Neuronal stem cell (in vitro differentiated cells): ENCODE results near the gene ACAA2.

ENCODE experiments used
- DNase-seq: peaks from one replicate; pipeline ENCODE4 v3.0.0-alpha.2; 2013; ENCODE audit warnings: low spot score
- H2AFZ ChIP-seq: one replicate; pipeline ENCODE4 v1.6.1; 2013; ENCODE audit warnings: mild to moderate bottlenecking, low read length, inconsistent platforms
- H2AK5ac ChIP-seq: 2 replicates; pipeline ENCODE4 v1.6.1; 2013; ENCODE audit warnings: low read depth, mild to moderate bottlenecking, inconsistent platforms, low read length, moderate library complexity, mixed read lengths
- H2BK120ac ChIP-seq: 2 replicates; pipeline ENCODE4 v1.6.1; 2013; ENCODE audit warnings: low read depth, mild to moderate bottlenecking, inconsistent platforms, low read length, moderate library complexity, mixed read lengths
- H2BK12ac ChIP-seq: one replicate; pipeline ENCODE4 v1.6.1; 2013; ENCODE audit warnings: low read length, inconsistent platforms
- H2BK15ac ChIP-seq: 2 replicates; pipeline ENCODE4 v1.6.1; 2013; ENCODE audit warnings: mild to moderate bottlenecking, low read length, inconsistent platforms, mixed read lengths
- H2BK5ac ChIP-seq: one replicate; pipeline ENCODE4 v1.6.1; 2013; ENCODE audit warnings: inconsistent platforms, mild to moderate bottlenecking, low read length, moderate library complexity
- H3K14ac ChIP-seq: one replicate; pipeline ENCODE4 v1.6.1; 2013; ENCODE audit warnings: low read length, inconsistent platforms
- H3K18ac ChIP-seq: 2 replicates; pipeline ENCODE4 v1.6.1; 2013; ENCODE audit warnings: low read length, inconsistent platforms
- H3K23ac ChIP-seq: 2 replicates; pipeline ENCODE4 v1.6.1; 2013; ENCODE audit warnings: low read depth, mild to moderate bottlenecking, mixed read lengths, low read length, inconsistent platforms; ENCODE audit not compliant: poor library complexity
- H3K27ac ChIP-seq: replicated peaks from 3 replicates; pipeline ENCODE4 v1.5.1; 2013; ENCODE audit warnings: low read length, inconsistent platforms
- H3K27me3 ChIP-seq, 3 experiments: 2 replicates each; pipeline ENCODE4 v1.6.1; 2013; ENCODE audit warnings: low read length in 3 of 3, mild to moderate bottlenecking in 2 of 3, inconsistent platforms in 1 of 3, low read depth in 1 of 3, mixed read lengths in 1 of 3, moderate library complexity in 1 of 3; ENCODE audit not compliant: control insufficient read depth in 3 of 3, insufficient read depth in 3 of 3
- H3K36me3 ChIP-seq, 2 donors: replicated peaks in 1 of 2; 2 replicates each; pipeline ENCODE4 v1.6.1; 2013; ENCODE audit warnings: low read length in 2 of 2; ENCODE audit not compliant: control insufficient read depth in 2 of 2, insufficient read depth in 2 of 2
- H3K4ac ChIP-seq: 2 replicates; pipeline ENCODE4 v1.6.1; 2013; ENCODE audit warnings: inconsistent platforms, mild to moderate bottlenecking, low read length, moderate library complexity
- H3K4me1 ChIP-seq, 2 donors: 1 replicate in 1 of 2; 2 replicates in 1 of 2; pipeline ENCODE4 v1.6.1; 2013; ENCODE audit warnings: low read length in 2 of 2, low read depth in 1 of 2; ENCODE audit not compliant: control insufficient read depth in 2 of 2, insufficient read depth in 1 of 2
- H3K4me2 ChIP-seq: one replicate; pipeline ENCODE4 v1.6.1; 2013; ENCODE audit warnings: mild to moderate bottlenecking, low read length, inconsistent platforms; ENCODE audit not compliant: insufficient read depth, poor library complexity, severe bottlenecking
- H3K4me3 ChIP-seq, 2 donors: 2 replicates each; pipeline ENCODE4 v1.5.1; 2013; ENCODE audit warnings: low read length in 2 of 2, mild to moderate bottlenecking in 2 of 2, inconsistent platforms in 1 of 2, moderate library complexity in 1 of 2
- H3K79me1 ChIP-seq: one replicate; pipeline ENCODE4 v1.6.1; 2013; ENCODE audit warnings: low read depth, mild to moderate bottlenecking, inconsistent platforms, low read length, moderate library complexity
- H3K9ac ChIP-seq: one replicate; pipeline ENCODE4 v1.6.1; 2013; ENCODE audit warnings: mild to moderate bottlenecking, low read depth, low read length, inconsistent platforms; ENCODE audit not compliant: poor library complexity
- H3K9me3 ChIP-seq, 2 donors: replicated peaks in 1 of 2; 2 replicates each; pipeline versions ENCODE3 to v1.6.1; 2013; ENCODE audit warnings: low read length in 2 of 2, mild to moderate bottlenecking in 2 of 2, inconsistent platforms in 1 of 2, low read depth in 1 of 2, mixed read lengths in 1 of 2, moderate library complexity in 1 of 2; ENCODE audit not compliant: control insufficient read depth in 2 of 2, insufficient read depth in 1 of 2
- H4K8ac ChIP-seq: one replicate; pipeline ENCODE4 v1.6.1; 2013; ENCODE audit warnings: low read depth, mild to moderate bottlenecking, inconsistent platforms, low read length, moderate library complexity
- H4K91ac ChIP-seq: one replicate; pipeline ENCODE4 v1.6.1; 2013; ENCODE audit warnings: low read length, low read depth, mild to moderate bottlenecking, inconsistent platforms; ENCODE audit not compliant: poor library complexity
- WGBS, 2 donors: extraction: QIAGEN DNeasy Blood & Tissue Kit; methylation state at CpG; one replicate each; pipeline ENCODE4 v1.1.7; 2013; ENCODE audit warnings: missing lambda C conversion rate in 2 of 2, mixed read lengths in 1 of 2; ENCODE audit not compliant: insufficient read length in 2 of 2, insufficient replicate concordance in 1 of 2; ENCODE audit errors: extremely low coverage in 2 of 2; 5-methylcytosine and 5-hydroxymethylcytosine counted together

The ACAA2 gene

DNA sequence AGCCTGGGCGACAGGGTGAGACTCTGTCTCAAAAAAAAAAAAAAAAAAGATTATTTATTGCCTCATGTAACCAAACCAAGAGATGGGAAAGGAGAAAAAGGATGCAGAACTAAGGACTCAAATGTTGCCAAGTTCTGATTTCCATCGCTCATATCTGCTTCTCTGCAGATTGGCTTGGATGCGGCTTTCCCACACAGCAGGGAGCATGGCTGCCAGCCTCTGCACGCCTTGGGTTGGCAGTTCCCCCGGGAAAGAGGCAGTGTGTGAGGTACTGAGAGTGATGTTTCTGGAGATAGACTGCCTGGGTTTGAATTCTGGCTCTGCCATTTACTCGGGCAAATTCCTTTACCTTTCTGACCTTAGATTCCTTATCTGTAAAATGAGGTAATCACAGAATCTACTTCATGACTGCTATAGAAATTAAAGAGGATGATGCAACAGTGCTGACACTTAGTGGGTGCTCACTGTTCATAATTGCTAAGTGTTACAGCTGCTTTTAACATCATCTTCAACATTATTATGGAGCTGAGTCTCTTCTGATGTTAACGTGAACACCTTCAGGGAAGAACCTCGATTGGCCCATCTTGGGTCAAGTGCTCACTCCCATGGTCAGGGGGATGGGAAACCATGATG lies 68.8 kb downstream of the ACAA2 start:
- no CpG with 5 or more reads among the region's 8 CpGs for WGBS, 2 donors
- no peak for DNase-seq
- no peak overlapping the region for H2BK12ac ChIP-seq
- H4K8ac ChIP-seq = no peak overlapping the region
- H2AFZ ChIP-seq = no peak overlapping the region
- no peaks in the 10 kb centered on the region for H3K79me1 ChIP-seq
- H3K4ac ChIP-seq = no peak overlapping the region
- H3K23ac ChIP-seq = no peak overlapping the region
- peaks cover 0 to 2% of the 10 kb centered on the region in 2 donors for H3K4me1 ChIP-seq
- H3K36me3 ChIP-seq = no peaks in the 10 kb centered on the region
- no peak overlapping the region for H3K18ac ChIP-seq
- H3K4me2 ChIP-seq = no peak overlapping the region
- H3K14ac ChIP-seq = no peak overlapping the region
- H3K27ac ChIP-seq = no peak overlapping the region
- no peak overlapping the region for H3K9ac ChIP-seq
- H2BK15ac ChIP-seq = no peak overlapping the region
- H2AK5ac ChIP-seq = no peak overlapping the region
- H4K91ac ChIP-seq = no peak overlapping the region
- no peaks in the 10 kb centered on the region for H3K9me3 ChIP-seq
- H2BK120ac ChIP-seq = no peak overlapping the region
- peaks cover 0 to 20% (median 0%) of the 10 kb centered on the region in 3 experiments for H3K27me3 ChIP-seq
- H3K4me3 ChIP-seq = no peak overlapping the region
- no peak overlapping the region for H2BK5ac ChIP-seq

DNA sequence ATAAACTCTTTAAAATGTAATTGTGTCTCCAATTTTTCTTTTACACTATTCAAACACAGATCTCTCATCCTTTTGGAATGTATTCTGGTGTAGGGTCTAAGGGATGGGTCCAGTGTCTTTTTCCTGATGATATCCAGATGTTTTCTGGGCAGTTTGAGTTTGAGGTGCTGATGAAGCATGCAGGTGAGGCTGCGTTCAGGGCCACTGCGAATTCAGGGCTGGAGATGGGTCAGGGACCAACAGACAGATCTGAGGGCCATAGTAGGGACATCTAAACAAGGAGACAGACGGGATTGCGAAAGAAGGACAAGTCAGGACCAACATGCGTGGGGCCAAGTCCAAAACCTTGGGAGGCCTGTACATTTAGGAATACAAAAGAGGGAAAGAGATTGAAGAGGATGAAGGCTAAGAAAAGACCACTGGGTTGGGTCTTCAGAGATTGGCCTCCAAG lies 70.2 kb downstream of the ACAA2 start:
- WGBS, 2 donors = no CpG with 5 or more reads among the region's 5 CpGs
- no peak overlapping the region for H2BK120ac ChIP-seq
- no peak overlapping the region for H2BK15ac ChIP-seq
- H2AFZ ChIP-seq = no peak overlapping the region
- no peak for DNase-seq
- H3K14ac ChIP-seq = no peak overlapping the region
- no peak overlapping the region for H3K27ac ChIP-seq
- H3K23ac ChIP-seq = no peak overlapping the region
- H3K4me3 ChIP-seq = no peak overlapping the region
- H3K4ac ChIP-seq = no peak overlapping the region
- H2BK5ac ChIP-seq = no peak overlapping the region
- peaks cover 0 to 2% of the 10 kb centered on the region in 2 donors for H3K4me1 ChIP-seq
- H3K4me2 ChIP-seq = no peak overlapping the region
- no peak overlapping the region for H4K8ac ChIP-seq
- no peak overlapping the region for H3K9ac ChIP-seq
- peaks cover 0 to 20% (median 0%) of the 10 kb centered on the region in 3 experiments for H3K27me3 ChIP-seq
- no peak overlapping the region for H3K18ac ChIP-seq
- H3K79me1 ChIP-seq = no peaks in the 10 kb centered on the region
- H3K9me3 ChIP-seq = no peaks in the 10 kb centered on the region
- H2BK12ac ChIP-seq = no peak overlapping the region
- H2AK5ac ChIP-seq = no peak overlapping the region
- H3K36me3 ChIP-seq = no peaks in the 10 kb centered on the region
- no peak overlapping the region for H4K91ac ChIP-seq

DNA sequence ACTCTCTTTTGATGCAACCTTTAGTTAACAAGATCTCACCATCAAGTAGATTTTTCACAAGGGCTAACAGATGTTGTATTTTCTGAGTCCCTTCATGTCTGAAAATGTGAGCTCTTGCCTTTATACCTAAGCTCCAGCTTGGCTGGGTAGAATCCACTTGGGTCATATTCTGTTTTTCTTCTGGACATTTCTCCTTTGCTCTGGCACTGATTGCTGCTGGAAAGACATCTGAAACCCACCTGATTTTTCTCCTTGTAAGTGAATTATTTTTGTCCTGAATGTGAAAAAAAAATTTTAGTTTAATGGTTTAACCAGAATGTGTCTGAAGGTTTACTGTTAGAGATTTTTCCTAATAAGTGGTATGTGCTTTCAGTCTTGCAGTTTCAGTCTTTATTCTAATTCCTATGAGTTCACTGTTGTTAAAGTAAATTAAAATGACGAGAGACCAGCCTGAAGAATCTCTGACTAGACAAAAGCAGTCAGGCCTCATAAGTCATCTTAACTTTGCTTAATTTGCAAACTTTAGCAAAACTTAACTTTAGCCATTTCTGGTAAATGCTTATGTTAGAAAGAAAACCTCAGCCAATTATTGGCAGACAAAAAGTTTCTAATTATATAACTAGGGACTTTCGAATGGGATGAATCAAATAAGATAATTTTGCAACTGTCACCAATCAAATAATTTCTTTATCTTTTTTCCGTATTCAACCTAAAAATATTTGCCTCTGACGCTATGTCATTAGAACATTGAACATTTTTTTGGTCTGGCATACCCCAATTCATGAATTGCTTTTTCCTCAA lies 70.8 kb downstream of the ACAA2 start:
- no peaks in the 10 kb centered on the region for H3K9me3 ChIP-seq
- no peak overlapping the region for H2BK120ac ChIP-seq
- no peaks in the 10 kb centered on the region for H3K36me3 ChIP-seq
- H3K14ac ChIP-seq = no peak overlapping the region
- DNase-seq = no peak
- no peak overlapping the region for H2BK15ac ChIP-seq
- no peak overlapping the region for H2BK5ac ChIP-seq
- H3K4ac ChIP-seq = no peak overlapping the region
- H3K18ac ChIP-seq = no peak overlapping the region
- H3K4me3 ChIP-seq = no peak overlapping the region
- no peak overlapping the region for H3K27ac ChIP-seq
- H3K4me2 ChIP-seq = no peak overlapping the region
- no peaks in the 10 kb centered on the region for H3K79me1 ChIP-seq
- whole genome bisulfite sequencing, 2 donors = 95% methylated on average over 2 of the region's 4 CpGs; no CpG with 5 or more reads in 1 of the 2 donors
- no peak overlapping the region for H2BK12ac ChIP-seq
- no peaks in the 10 kb centered on the region for H3K4me1 ChIP-seq
- no peak overlapping the region for H2AFZ ChIP-seq
- H4K91ac ChIP-seq = no peak overlapping the region
- H3K9ac ChIP-seq = no peak overlapping the region
- H2AK5ac ChIP-seq = no peak overlapping the region
- peaks cover 0 to 20% (median 0%) of the 10 kb centered on the region in 3 experiments for H3K27me3 ChIP-seq
- H3K23ac ChIP-seq = no peak overlapping the region
- no peak overlapping the region for H4K8ac ChIP-seq

DNA sequence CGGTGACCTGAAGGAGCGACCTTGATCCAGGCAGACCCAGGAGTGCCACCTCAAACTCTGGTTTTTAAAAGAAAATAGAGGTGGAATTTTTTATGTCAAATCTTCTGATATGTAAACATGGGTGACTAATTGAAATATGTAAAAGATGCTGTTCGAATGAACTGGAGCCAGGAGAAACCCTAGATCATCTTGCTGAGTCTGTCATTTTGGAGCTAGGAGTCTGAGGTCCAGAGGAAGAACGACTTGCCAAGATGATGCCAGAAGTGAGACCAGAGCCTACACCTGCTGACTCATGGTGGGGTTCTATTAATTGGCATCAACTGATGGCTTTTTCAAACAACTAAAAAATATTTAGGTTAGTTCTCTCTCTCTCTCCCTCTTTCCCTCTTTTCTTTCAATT lies 74.1 kb downstream of the ACAA2 start:
- Histone ChIP-seq H2BK5ac (no peak overlapping the region), H4K8ac (no peak overlapping the region), H2BK15ac (no peak overlapping the region), H3K4me3 (no peak overlapping the region), H3K23ac (no peak overlapping the region), H2AFZ (no peak overlapping the region), H3K9ac (no peak overlapping the region), H3K9me3 (peaks cover 0 to 4% of the 10 kb centered on the region in 2 donors), H3K4me2 (no peak overlapping the region), H3K36me3 (no peaks in the 10 kb centered on the region), H3K18ac (no peak overlapping the region), H3K79me1 (no peaks in the 10 kb centered on the region), H3K27ac (no peak overlapping the region), H2AK5ac (no peak overlapping the region), H3K4me1 (no peaks in the 10 kb centered on the region), H4K91ac (no peak overlapping the region), H3K14ac (no peak overlapping the region), H3K27me3 (peaks cover 0 to 15% (median 0%) of the 10 kb centered on the region in 3 experiments), H2BK12ac (no peak overlapping the region), H2BK120ac (no peak overlapping the region), H3K4ac (no peak overlapping the region)
- no peak for DNase-seq
- no CpG with 5 or more reads among the region's 4 CpGs for WGBS, 2 donors
